ENCODE results near the gene BCO2.

BCO2 gene

DNA sequence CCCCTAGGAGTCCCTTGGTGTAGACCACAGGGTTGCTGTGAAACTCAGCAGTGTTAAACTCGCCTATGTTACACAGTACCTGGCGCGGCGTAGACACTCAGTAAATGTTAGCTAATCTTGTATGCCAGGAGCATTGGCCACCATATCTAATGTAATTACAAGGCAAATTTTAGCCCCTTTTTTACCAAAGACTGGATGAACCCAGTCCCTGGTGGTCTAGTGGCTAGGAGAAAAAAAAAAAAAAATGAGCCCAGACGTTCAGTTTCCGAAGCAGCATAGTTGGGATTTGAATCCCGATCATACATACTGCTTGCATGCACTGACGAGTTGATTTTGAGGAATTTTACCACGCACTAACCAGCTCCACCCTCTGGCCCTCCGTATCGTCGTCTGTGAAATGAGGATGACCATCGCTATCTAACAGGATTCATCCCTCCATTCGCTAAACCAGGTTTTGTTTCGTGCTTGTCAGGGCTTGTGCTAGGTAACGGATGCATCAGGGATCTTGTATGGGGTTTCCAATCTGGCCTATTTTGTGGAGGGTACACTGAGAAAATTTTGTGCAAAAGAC, 51.6 kb downstream of the BCO2 start:
- TF ChIP-seq, protein P1, sequence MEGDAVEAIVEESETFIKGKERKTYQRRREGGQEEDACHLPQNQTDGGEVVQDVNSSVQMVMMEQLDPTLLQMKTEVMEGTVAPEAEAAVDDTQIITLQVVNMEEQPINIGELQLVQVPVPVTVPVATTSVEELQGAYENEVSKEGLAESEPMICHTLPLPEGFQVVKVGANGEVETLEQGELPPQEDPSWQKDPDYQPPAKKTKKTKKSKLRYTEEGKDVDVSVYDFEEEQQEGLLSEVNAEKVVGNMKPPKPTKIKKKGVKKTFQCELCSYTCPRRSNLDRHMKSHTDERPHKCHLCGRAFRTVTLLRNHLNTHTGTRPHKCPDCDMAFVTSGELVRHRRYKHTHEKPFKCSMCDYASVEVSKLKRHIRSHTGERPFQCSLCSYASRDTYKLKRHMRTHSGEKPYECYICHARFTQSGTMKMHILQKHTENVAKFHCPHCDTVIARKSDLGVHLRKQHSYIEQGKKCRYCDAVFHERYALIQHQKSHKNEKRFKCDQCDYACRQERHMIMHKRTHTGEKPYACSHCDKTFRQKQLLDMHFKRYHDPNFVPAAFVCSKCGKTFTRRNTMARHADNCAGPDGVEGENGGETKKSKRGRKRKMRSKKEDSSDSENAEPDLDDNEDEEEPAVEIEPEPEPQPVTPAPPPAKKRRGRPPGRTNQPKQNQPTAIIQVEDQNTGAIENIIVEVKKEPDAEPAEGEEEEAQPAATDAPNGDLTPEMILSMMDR (IDR thresholded peaks at IDR 0.05; ENCODE audit: low read depth, low read length, missing control alignments), result no peak
- in situ Hi-C loops (cut with HindIII; ENCODE audit: low sequenced_read_pairs), result no loop called here
- no peak for DNase-seq (ENCODE audit: low read depth)
- H3K4me3 ChIP-seq (ENCODE audit: low read depth, low read length), result peak overlapping the region; percentile 82

DNA sequence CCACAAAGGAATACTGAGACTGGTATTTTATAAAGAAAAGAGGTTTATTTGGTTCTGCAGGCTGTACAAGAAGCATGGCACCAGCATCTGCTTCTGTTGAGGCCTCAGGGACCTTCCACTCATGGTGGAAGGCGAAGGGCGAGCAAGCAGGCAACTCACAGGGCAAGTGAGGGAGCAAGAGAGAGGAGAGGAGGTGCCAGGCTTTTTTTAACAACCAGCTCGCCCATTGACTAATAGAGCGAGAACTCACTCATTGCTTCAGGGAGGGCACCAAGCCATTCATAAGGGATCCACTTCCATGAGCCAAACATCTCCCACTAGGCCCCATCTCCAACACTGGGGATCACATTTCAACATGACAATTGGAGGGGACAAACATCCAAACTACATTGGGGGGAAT, 52.2 kb downstream of the BCO2 start:
- DNase-seq (ENCODE audit: low read depth), result no peak
- in situ Hi-C loops (cut with HindIII; ENCODE audit: low sequenced_read_pairs), result no loop called here
- H3K4me3 ChIP-seq (ENCODE audit: low read depth, low read length), result peak overlapping the region; percentile 82
- TF ChIP-seq, protein P1 (IDR thresholded peaks at IDR 0.05; ENCODE audit: low read depth, low read length, missing control alignments), result no peak

DNA sequence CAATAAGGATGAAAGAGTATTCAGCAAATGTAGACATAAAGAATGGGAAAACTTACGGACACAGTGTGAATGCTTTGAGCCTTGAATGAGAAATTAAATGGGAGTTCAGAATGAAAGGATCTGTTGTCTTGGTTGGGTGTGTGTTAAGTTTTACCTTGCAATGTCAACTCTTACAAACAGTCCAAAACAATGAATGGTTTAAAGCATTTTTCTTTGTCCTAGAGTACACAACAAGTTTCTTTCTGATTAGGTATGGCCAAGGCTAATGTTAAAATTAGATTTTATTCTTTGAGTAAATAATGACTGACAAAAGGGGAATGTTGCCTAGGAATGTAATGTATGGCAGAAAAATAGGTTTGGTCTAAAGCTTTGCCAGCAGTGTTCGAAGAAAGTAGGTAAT, 53.4 kb downstream of the BCO2 start:
- no peak for DNase-seq (ENCODE audit: low read depth)
- no peak overlapping the region for H3K4me3 ChIP-seq (ENCODE audit: low read depth, low read length)
- in situ Hi-C loops (cut with HindIII; ENCODE audit: low sequenced_read_pairs), result no loop called here
- TF ChIP-seq, protein P1 (IDR thresholded peaks at IDR 0.05; ENCODE audit: low read depth, low read length, missing control alignments), result no peak

DNA sequence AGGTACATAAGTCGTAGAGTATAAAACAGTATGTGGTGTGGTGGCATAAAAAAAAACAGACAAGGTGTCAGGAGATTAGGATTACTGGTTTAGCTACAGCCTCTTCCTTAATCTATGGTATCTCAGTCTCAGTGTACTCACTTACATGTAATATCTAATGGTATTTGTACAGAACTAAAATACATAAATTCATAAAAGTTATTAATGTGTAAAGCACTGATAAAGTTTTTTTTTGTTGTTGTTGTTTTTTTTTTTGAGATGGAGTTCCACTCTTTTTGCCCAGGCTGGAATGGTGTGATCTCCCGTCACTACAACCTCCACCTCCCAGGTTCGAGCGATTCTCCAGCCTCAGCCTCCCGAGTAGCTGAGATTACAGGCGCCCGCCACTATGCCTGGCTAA, 53.8 kb downstream of the BCO2 start:
- no peak overlapping the region for H3K4me3 ChIP-seq (ENCODE audit: low read depth, low read length)
- TF ChIP-seq, protein P1 (IDR thresholded peaks at IDR 0.05; ENCODE audit: low read depth, low read length, missing control alignments), result no peak
- in situ Hi-C loops (cut with HindIII; ENCODE audit: low sequenced_read_pairs), result no loop called here
- no peak for DNase-seq (ENCODE audit: low read depth)

DNA sequence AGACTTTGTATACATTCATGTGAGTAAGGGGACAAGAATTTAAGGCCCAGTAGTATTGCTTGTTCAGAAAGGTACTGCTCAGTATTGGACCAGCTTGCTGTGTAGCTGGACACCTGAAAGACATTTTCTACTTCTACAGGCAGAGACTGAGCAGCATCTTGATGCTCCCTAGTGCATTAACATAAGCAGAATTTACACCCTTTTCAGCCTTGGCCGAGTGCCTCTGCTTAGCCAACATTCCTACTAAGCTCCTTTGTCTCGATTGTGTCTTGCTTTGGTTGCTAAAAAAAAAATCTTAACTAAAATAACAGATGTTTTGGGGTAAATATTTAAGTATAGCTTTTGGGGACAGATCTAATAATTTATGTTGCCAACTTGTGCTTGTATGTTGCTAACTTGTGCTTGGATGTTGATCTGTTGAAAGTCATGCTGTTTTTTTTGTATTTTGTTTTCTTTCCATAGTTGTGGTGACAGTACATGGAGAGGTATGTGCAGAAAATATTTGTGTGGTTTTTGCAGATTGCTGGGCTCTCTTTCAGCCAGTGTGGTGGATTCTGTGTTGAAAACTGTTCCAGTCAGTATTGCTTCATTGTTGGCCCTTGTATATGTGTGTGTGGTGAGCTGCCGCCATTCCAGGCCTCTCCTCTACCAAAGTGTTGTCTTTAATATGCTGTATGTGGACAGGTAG, 54.6 kb downstream of the BCO2 start:
- DNase-seq (ENCODE audit: low read depth), result peak; percentile 87
- TF ChIP-seq, protein P1 (IDR thresholded peaks at IDR 0.05; ENCODE audit: low read depth, low read length, missing control alignments), result no peak
- in situ Hi-C loops (cut with HindIII; ENCODE audit: low sequenced_read_pairs), result no loop called here
- H3K4me3 ChIP-seq (ENCODE audit: low read depth, low read length), result no peak overlapping the region

DNA sequence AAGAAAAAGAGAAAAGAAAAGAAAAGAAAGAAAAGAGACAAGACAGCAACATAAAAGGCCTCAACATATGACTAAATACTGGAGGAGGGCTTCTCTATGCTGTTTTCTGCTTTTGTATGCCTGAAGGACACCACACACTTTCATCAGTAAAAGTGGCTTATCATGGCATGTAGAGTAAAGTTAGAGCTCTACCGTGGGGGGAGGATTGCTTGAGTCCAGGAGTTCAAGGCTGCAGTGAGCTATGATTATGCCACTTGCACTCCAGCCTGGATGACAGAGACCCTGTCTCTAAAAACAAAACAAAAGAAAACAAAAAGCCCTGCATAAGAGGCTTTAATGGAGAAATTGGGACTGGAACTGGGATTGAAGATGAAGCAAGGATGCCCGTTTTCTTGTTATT, 56.6 kb downstream of the BCO2 start:
- TF ChIP-seq, protein P1 (IDR thresholded peaks at IDR 0.05; ENCODE audit: low read depth, low read length, missing control alignments), result no peak
- in situ Hi-C loops (cut with HindIII; ENCODE audit: low sequenced_read_pairs), result no loop called here
- H3K4me3 ChIP-seq (ENCODE audit: low read depth, low read length), result no peak overlapping the region

More for the DNA sequence above, 56.6 kb downstream of the BCO2 start:
- no peak for DNase-seq (ENCODE audit: low read depth)

Measured in astrocyte of the cerebellum (primary cell).